ENCODE results near the gene SMARCD3. TPM values are rescaled to one million over a fixed set of nuclear protein-coding genes. Genes with fewer than 3 reads are reported as not detected.

The SMARCD3 gene
- 10 to 100 TPM in 1 of 2 donors, 1 to 10 TPM in 1; 1.3 to 11.8 TPM for total RNA-seq

- Mint-ChIP-seq H3K4me1 (peaks cover 25% of the 10 kb centered on the region), H3K9me3 (no peaks in the 10 kb centered on the region), H3K4me3 (peak within 1 kb of the TSS; percentile 68), H3K27ac (no peak within 1 kb of the TSS), H3K27me3 (peaks cover 49% of the 10 kb centered on the region), H3K36me3 (ENCODE audit: low read depth) (no peaks in the 10 kb centered on the region)
- peak; percentile 26 for ATAC-seq (replicated peaks)
These were observed at the start of gene SMARCD3 for GRCh38 chr7:151248346-151249033. Gene SMARCD3, minus strand, starts transcription at chr7:151248694. Its CDS starts 132 bp downstream, at chr7:151248562.

- Mint-ChIP-seq H3K27ac (no peak overlapping the region), H3K9me3 (no peaks in the 10 kb centered on the region), H3K36me3 (ENCODE audit: low read depth) (no peaks in the 10 kb centered on the region), H3K4me3 (no peak overlapping the region), H3K27me3 (peaks cover 7% of the 10 kb centered on the region), H3K4me1 (no peaks in the 10 kb centered on the region)
- no peak for ATAC-seq (replicated peaks)
These were observed 47.9 kb upstream of the SMARCD3 start for GRCh38 chr7:151296202-151296992.

- no peaks in the 10 kb centered on the region for H3K36me3 Mint-ChIP-seq (ENCODE audit: low read depth)
These were observed 44.4 kb upstream of the SMARCD3 start for GRCh38 chr7:151292850-151293249.

GRCh38 chr7:151291206-151291605 is 42.7 kb upstream of the SMARCD3 start:
- H3K27me3 Mint-ChIP-seq: peaks cover 4% of the 10 kb centered on the region
- no peak overlapping the region for H3K27ac Mint-ChIP-seq
- H3K9me3 Mint-ChIP-seq: no peaks in the 10 kb centered on the region
- no peaks in the 10 kb centered on the region for H3K36me3 Mint-ChIP-seq (ENCODE audit: low read depth)
- H3K4me3 Mint-ChIP-seq: no peak overlapping the region
- no peak for ATAC-seq (replicated peaks)
- no peaks in the 10 kb centered on the region for H3K4me1 Mint-ChIP-seq

More at GRCh38 chr7:151292850-151293249, 44.4 kb upstream of the SMARCD3 start:
- H3K27ac Mint-ChIP-seq: no peak overlapping the region
- H3K27me3 Mint-ChIP-seq: peaks cover 4% of the 10 kb centered on the region
- H3K4me3 Mint-ChIP-seq: no peak overlapping the region
- no peaks in the 10 kb centered on the region for H3K9me3 Mint-ChIP-seq
- no peaks in the 10 kb centered on the region for H3K4me1 Mint-ChIP-seq
- no peak for ATAC-seq (replicated peaks)

GRCh38 chr7:151290355-151290760 is 41.9 kb upstream of the SMARCD3 start:
- no peak overlapping the region for H3K4me3 Mint-ChIP-seq

GRCh38 chr7:151289891-151290290 is 41.4 kb upstream of the SMARCD3 start:
- no peak for ATAC-seq (replicated peaks)
- no peak overlapping the region for H3K27ac Mint-ChIP-seq
- no peaks in the 10 kb centered on the region for H3K9me3 Mint-ChIP-seq
- H3K36me3 Mint-ChIP-seq (ENCODE audit: low read depth): no peaks in the 10 kb centered on the region
- H3K4me3 Mint-ChIP-seq: no peak overlapping the region
- H3K27me3 Mint-ChIP-seq: peaks cover under 1% of the 10 kb centered on the region
- no peaks in the 10 kb centered on the region for H3K4me1 Mint-ChIP-seq

More at GRCh38 chr7:151290355-151290760, 41.9 kb upstream of the SMARCD3 start:
- H3K36me3 Mint-ChIP-seq (ENCODE audit: low read depth): no peaks in the 10 kb centered on the region
- H3K27me3 Mint-ChIP-seq: peaks cover 4% of the 10 kb centered on the region
- no peaks in the 10 kb centered on the region for H3K4me1 Mint-ChIP-seq
- no peak for ATAC-seq (replicated peaks)
- H3K9me3 Mint-ChIP-seq: no peaks in the 10 kb centered on the region
- no peak overlapping the region for H3K27ac Mint-ChIP-seq

- Mint-ChIP-seq H3K27ac (peak overlapping the region; percentile 12), H3K4me3 (no peak overlapping the region), H3K27me3 (peaks cover 4% of the 10 kb centered on the region), H3K4me1 (no peaks in the 10 kb centered on the region), H3K9me3 (no peaks in the 10 kb centered on the region), H3K36me3 (ENCODE audit: low read depth) (no peaks in the 10 kb centered on the region)
- ATAC-seq (replicated peaks): peak; percentile 87
These were observed 37.7 kb upstream of the SMARCD3 start for GRCh38 chr7:151286148-151286547.

- Mint-ChIP-seq H3K4me3 (no peak overlapping the region), H3K9me3 (no peaks in the 10 kb centered on the region), H3K27me3 (peaks cover 15% of the 10 kb centered on the region), H3K36me3 (ENCODE audit: low read depth) (no peaks in the 10 kb centered on the region), H3K27ac (no peak overlapping the region), H3K4me1 (no peaks in the 10 kb centered on the region)
- no peak for ATAC-seq (replicated peaks)
These were observed 34.8 kb upstream of the SMARCD3 start for GRCh38 chr7:151283302-151283701.

- H3K36me3 Mint-ChIP-seq (ENCODE audit: low read depth): no peaks in the 10 kb centered on the region
- no peak overlapping the region for H3K27ac Mint-ChIP-seq
- peaks cover 5% of the 10 kb centered on the region for H3K4me1 Mint-ChIP-seq
- peaks cover 15% of the 10 kb centered on the region for H3K27me3 Mint-ChIP-seq
- no peak overlapping the region for H3K4me3 Mint-ChIP-seq
- H3K9me3 Mint-ChIP-seq: no peaks in the 10 kb centered on the region
- ATAC-seq (replicated peaks): no peak
These were observed 33.6 kb upstream of the SMARCD3 start for GRCh38 chr7:151282111-151282510.

- Mint-ChIP-seq H3K4me3 (no peak overlapping the region), H3K27me3 (peaks cover 15% of the 10 kb centered on the region), H3K36me3 (ENCODE audit: low read depth) (no peaks in the 10 kb centered on the region), H3K27ac (no peak overlapping the region), H3K9me3 (no peaks in the 10 kb centered on the region), H3K4me1 (peaks cover 5% of the 10 kb centered on the region)
- no peak for ATAC-seq (replicated peaks)
These were observed 33.2 kb upstream of the SMARCD3 start for GRCh38 chr7:151281686-151282085.

- H3K9me3 Mint-ChIP-seq: no peaks in the 10 kb centered on the region
- no peak for ATAC-seq (replicated peaks)
- peaks cover 10% of the 10 kb centered on the region for H3K4me1 Mint-ChIP-seq
- peaks cover 15% of the 10 kb centered on the region for H3K27me3 Mint-ChIP-seq
- no peak overlapping the region for H3K27ac Mint-ChIP-seq
- H3K36me3 Mint-ChIP-seq (ENCODE audit: low read depth): no peaks in the 10 kb centered on the region
- no peak overlapping the region for H3K4me3 Mint-ChIP-seq
These were observed 32.0 kb upstream of the SMARCD3 start for GRCh38 chr7:151280388-151281019.

- H3K27ac Mint-ChIP-seq: peak overlapping the region; percentile 35
- peaks cover 10% of the 10 kb centered on the region for H3K4me1 Mint-ChIP-seq
- H3K36me3 Mint-ChIP-seq (ENCODE audit: low read depth): no peaks in the 10 kb centered on the region
- peaks cover 15% of the 10 kb centered on the region for H3K27me3 Mint-ChIP-seq
- no peak for ATAC-seq (replicated peaks)
- H3K4me3 Mint-ChIP-seq: no peak overlapping the region
- H3K9me3 Mint-ChIP-seq: no peaks in the 10 kb centered on the region
These were observed 31.4 kb upstream of the SMARCD3 start for GRCh38 chr7:151279868-151280267.

- Mint-ChIP-seq H3K27me3 (peaks cover 15% of the 10 kb centered on the region), H3K4me3 (no peak overlapping the region)
These were observed 30.5 kb upstream of the SMARCD3 start for GRCh38 chr7:151278949-151279348.

GRCh38 chr7:151277631-151278030 is 29.1 kb upstream of the SMARCD3 start:
- no peaks in the 10 kb centered on the region for H3K9me3 Mint-ChIP-seq
- peak overlapping the region; percentile 76 for H3K27ac Mint-ChIP-seq
- peaks cover 11% of the 10 kb centered on the region for H3K27me3 Mint-ChIP-seq
- peaks cover 10% of the 10 kb centered on the region for H3K4me1 Mint-ChIP-seq
- peak overlapping the region; percentile 78 for H3K4me3 Mint-ChIP-seq
- ATAC-seq (replicated peaks): no peak
- no peaks in the 10 kb centered on the region for H3K36me3 Mint-ChIP-seq (ENCODE audit: low read depth)

More at GRCh38 chr7:151278949-151279348, 30.5 kb upstream of the SMARCD3 start:
- peak overlapping the region; percentile 35 for H3K27ac Mint-ChIP-seq
- no peak for ATAC-seq (replicated peaks)
- no peaks in the 10 kb centered on the region for H3K36me3 Mint-ChIP-seq (ENCODE audit: low read depth)
- H3K4me1 Mint-ChIP-seq: peaks cover 10% of the 10 kb centered on the region
- H3K9me3 Mint-ChIP-seq: no peaks in the 10 kb centered on the region

Data from activated T-helper 17 cell treated with anti-CD3 and anti-CD28 coated beads, Interleukin-2, amount 50 U/mL, for 72 hours (primary cell).